Mesenteric fat pad (tissue), 1 donor: ENCODE results near the gene EIF4ENIF1. TPM values are rescaled to one million over a fixed set of nuclear protein-coding genes. Genes with fewer than 3 reads are reported as not detected.
"Not testable (repeated sequence)": the region's sequence is repeated elsewhere in the genome, so short reads cannot be mapped to it uniquely, and the experiment has no call there.

ENCODE experiments used
- DNase-seq: peaks from one replicate; pipeline ENCODE4 v3.0.0-alpha.2; 2020; ENCODE audit warnings: low spot score
- total RNA-seq: library from RNA; stranded (reverse); fragmentation: NEBNext Ultra II Directional; extraction: Animal tissue kit (Norgen Biotek cat#: 25700); gene quantifications from one replicate; pipeline ENCODE4 v1.2.1, GENCODE V29; 2021
- donor health status: DM: yes; HTN: yes; CAD: no.

The EIF4ENIF1 gene
- total RNA-seq, 1 donor from 2014 or later = 23.8 TPM

- no peak for DNase-seq
Measured at GRCh38 chr22:31445642-31446041, 44.0 kb downstream of the EIF4ENIF1 start.

- no peak for DNase-seq
Measured at GRCh38 chr22:31443516-31443915, 46.1 kb downstream of the EIF4ENIF1 start.

DNA sequence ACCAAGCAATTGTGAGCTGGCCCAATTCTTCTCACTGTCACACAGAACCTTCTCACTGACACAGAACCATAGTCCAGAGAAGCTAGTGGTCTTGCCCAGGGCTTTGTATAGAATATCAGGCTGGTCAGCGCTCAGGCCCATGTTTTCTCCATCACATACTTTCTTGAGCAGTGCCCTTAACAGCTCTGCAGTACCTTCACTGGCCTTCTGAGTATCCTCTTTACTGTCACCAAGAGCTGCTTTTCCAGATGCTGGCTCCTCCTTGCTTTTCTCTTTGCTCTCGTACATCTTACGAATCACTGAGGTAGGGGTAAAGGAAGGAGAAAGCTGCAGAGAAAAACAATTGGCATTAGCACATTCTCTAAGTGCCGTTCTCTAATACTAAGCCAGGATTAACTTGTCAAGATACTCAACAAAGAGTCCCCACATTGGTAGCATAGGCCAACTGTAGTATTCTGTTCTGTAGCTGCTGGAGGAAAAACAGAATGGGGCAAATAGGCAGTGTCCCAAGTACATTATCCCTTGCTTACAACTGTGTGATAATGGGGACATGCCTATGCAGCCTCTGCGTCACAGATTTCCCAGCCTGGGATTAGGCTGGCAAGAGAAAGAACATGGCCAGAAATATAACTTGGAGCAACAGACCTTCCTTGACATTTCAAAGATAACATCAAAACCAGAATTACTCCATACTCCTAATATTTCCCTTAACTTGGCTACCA lies 46.7 kb downstream of the EIF4ENIF1 start:
- DNase-seq = no peak

DNA sequence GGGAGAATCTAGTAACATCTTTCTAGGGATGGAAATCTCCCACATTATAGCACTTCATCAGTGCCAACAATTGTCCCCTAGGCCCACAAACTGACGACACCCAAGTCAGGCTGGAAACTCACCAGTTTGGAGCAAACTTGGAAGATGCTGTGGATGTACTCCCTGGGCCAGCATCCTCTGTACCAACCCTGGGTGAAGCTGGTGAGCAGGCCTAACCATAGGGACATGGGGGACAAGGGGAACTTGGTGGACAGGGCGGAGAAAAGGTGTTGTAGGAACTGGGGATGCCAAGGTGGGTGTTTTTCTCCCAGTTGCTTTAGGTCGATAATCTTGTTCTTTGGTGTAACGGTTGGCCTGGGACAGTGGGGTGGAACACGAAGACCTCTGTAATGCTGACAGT lies 48.0 kb downstream of the EIF4ENIF1 start:
- DNase-seq = no peak

- no peak for DNase-seq
Measured at GRCh38 chr22:31440681-31441080, 49.0 kb downstream of the EIF4ENIF1 start.

GRCh38 chr22:31439808-31440207 lies 49.8 kb downstream of the EIF4ENIF1 start:
- DNase-seq = no peak

DNA sequence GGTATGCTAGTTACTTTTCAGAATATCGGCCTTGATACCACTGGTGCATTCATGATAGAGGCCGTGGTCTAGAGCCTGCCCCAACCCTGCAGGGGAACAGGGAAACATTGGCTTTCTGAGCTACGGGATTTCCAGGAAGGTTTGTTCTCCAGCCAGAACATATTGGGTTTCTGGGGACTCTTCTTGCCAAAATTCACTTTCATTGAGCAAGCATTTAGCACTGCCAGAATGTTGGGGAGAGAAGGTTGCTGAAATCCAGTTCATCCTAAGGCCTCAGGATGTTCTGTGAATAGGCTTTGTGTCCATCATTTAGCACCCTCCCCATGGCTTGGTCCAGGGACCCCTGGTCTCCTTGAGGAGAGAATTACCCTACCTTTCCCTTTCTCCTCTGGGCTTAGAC lies 53.5 kb downstream of the EIF4ENIF1 start:
- DNase-seq = no peak

GRCh38 chr22:31431950-31432349 lies 57.7 kb downstream of the EIF4ENIF1 start:
- no peak for DNase-seq

GRCh38 chr22:31425331-31426050 lies 64.2 kb downstream of the EIF4ENIF1 start:
- DNase-seq = no peak

DNA sequence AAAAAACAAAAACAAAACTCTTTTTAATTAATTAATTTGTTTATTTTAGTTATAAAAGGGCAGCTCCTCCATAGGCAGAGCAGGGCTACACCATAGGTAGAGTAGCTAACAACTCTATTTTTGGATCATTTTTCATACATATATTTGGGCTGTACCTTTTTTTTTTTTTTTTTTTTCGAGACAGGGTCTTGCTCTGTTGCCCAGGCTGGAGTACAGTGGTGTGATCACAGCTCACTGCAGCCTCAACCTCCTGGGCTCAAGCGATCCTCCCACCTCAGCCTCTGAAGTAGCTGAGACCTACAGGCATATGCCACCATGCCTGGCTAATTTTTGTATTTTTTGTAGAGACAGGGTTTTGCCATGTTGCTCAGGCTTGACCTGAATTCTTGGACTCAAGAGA lies 87.3 kb downstream of the EIF4ENIF1 start:
- DNase-seq = not testable (repeated sequence)

DNA sequence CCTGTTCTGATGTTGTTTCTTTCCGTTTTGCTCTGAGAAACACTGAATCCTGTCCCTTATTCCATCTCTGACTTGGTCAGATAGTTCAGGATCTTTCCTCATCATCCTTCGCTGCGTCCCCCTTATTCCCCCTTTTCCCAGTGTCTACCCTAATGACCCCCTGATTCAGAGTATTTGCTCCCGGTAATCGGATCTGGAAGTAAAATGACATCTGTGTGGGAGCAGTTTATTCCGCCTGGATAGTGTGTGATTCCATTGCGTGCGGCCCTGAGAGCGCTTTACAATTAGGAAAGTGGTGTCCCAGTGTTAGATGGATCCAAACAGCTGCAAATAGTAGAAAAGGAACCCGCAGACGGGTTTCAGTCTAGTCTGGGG lies 89.6 kb downstream of the EIF4ENIF1 start:
- no peak for DNase-seq

GRCh38 chr22:31399211-31400022 lies 90.2 kb downstream of the EIF4ENIF1 start, which contains the start of gene DRG1:
Gene DRG1 (plus strand): TSS chr22:31399604. CDS start chr22:31399684, 80 bp downstream.
- DNase-seq = peak; percentile 99

- DNase-seq = no peak
Measured at GRCh38 chr22:31398231-31398630, 91.4 kb downstream of the EIF4ENIF1 start.

- no peak for DNase-seq
Measured at GRCh38 chr22:31394326-31394725, 95.3 kb downstream of the EIF4ENIF1 start.

DNA sequence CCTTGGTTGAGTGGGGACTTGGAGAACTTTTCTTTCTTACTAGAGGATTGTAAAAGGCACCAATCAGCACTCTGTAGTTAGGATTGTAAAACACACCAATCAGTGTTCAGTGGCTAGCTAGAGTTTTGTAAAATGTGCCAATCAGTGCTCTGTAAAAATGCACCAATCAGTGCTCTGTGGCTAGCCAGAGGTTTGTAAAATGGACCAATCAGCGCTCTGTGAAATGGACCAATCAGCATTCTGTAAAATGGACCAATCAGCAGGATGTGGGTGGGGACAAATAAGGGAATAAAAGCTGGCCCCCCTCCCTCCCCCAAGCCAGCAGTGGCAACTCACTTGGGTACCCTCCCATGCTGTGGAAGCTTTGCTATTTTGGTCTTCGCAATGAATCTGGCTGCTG lies 95.7 kb downstream of the EIF4ENIF1 start:
- DNase-seq = no peak

Other genes with a start within 250 kb of the EIF4ENIF1 start
- gene PIK3IP1, start 197.4 kb downstream of the EIF4ENIF1 start, total RNA-seq = 19.8 TPM
- 13.3 TPM for gene PATZ1, start 143.5 kb downstream of the EIF4ENIF1 start, total RNA-seq
- 64.7 TPM for gene DRG1, start 90.2 kb downstream of the EIF4ENIF1 start, total RNA-seq
- gene SFI1, start 6.7 kb upstream of the EIF4ENIF1 start, total RNA-seq = 22.5 TPM
- gene PISD, start 172.4 kb upstream of the EIF4ENIF1 start, total RNA-seq = 138 TPM